Osteocyte (in vitro differentiated cells): ENCODE results near the gene HOPX. TPM values are rescaled to one million over a fixed set of nuclear protein-coding genes. Genes with fewer than 3 reads are reported as not detected.

ENCODE experiments used
- DNase-seq: peaks from one replicate; pipeline ENCODE4 v3.0.0; 2021; ENCODE audit warnings: mixed read lengths; ENCODE audit not compliant: unreplicated experiment; ENCODE audit errors: extremely low spot score
- H3K27ac Mint-ChIP-seq: one replicate; pipeline ENCODE4 v1.8.0; 2021; ENCODE audit warnings: mild to moderate bottlenecking, mixed read lengths; ENCODE audit not compliant: unreplicated experiment
- H3K27me3 Mint-ChIP-seq: one replicate; pipeline ENCODE4 v1.8.0; 2021; ENCODE audit warnings: mixed read lengths; ENCODE audit not compliant: unreplicated experiment
- H3K36me3 Mint-ChIP-seq: one replicate; pipeline ENCODE4 v1.8.0; 2021; ENCODE audit warnings: mixed read lengths; ENCODE audit not compliant: unreplicated experiment
- H3K4me1 Mint-ChIP-seq: one replicate; pipeline ENCODE4 v1.8.0; 2021; ENCODE audit warnings: mixed read lengths; ENCODE audit not compliant: unreplicated experiment
- H3K4me3 Mint-ChIP-seq: one replicate; pipeline ENCODE4 v1.8.0; 2021; ENCODE audit warnings: mild to moderate bottlenecking, moderate library complexity, mixed read lengths; ENCODE audit not compliant: unreplicated experiment
- H3K9me3 Mint-ChIP-seq: one replicate; pipeline ENCODE4 v1.8.0; 2021; ENCODE audit warnings: mixed read lengths; ENCODE audit not compliant: unreplicated experiment
- total RNA-seq: library from RNA; stranded (reverse); gene quantifications from 2 replicates; pipeline ENCODE4 v1.2.1, GENCODE V29; 2021
- TF ChIP-seq, protein P1 (sequence below): fragments of 200-600 bp; sonication (generic); IDR thresholded peaks from 2 replicates; pipeline ENCODE4 v1.5.0; 2021; ENCODE audit warnings: antibody characterized with exemption, mild to moderate bottlenecking, moderate library complexity

Gene HOPX
- total RNA-seq, 1 donor from 2014 or later, result 0.35 TPM

DNA sequence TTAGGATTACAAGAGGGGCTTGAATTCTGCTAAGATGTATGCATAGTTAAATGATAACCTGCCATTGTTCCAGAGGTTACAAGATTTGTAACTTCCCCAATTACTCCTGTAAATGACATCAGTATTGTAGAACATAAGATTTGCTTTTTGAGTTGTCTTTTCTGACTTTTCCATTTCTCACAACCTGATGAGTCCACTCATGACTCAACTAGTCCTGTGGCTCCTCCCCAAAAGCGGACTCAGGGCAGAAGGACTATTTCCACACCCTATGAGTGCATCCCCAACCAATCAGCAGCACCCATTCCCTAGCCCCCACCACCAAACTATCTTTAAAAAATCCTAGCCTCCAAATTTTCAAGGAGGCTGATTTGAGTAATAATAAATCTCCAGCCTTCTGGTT, 54.7 kb downstream of the HOPX start:
- TF ChIP-seq, protein P1, sequence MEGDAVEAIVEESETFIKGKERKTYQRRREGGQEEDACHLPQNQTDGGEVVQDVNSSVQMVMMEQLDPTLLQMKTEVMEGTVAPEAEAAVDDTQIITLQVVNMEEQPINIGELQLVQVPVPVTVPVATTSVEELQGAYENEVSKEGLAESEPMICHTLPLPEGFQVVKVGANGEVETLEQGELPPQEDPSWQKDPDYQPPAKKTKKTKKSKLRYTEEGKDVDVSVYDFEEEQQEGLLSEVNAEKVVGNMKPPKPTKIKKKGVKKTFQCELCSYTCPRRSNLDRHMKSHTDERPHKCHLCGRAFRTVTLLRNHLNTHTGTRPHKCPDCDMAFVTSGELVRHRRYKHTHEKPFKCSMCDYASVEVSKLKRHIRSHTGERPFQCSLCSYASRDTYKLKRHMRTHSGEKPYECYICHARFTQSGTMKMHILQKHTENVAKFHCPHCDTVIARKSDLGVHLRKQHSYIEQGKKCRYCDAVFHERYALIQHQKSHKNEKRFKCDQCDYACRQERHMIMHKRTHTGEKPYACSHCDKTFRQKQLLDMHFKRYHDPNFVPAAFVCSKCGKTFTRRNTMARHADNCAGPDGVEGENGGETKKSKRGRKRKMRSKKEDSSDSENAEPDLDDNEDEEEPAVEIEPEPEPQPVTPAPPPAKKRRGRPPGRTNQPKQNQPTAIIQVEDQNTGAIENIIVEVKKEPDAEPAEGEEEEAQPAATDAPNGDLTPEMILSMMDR, result no peak
- H3K4me1 Mint-ChIP-seq, result peaks cover 16% of the 10 kb centered on the region
- H3K27ac Mint-ChIP-seq, result no peak overlapping the region
- DNase-seq, result no peak
- no peak overlapping the region for H3K4me3 Mint-ChIP-seq
- peaks cover 4% of the 10 kb centered on the region for H3K27me3 Mint-ChIP-seq
- H3K36me3 Mint-ChIP-seq, result no peaks in the 10 kb centered on the region
- H3K9me3 Mint-ChIP-seq, result peaks cover 8% of the 10 kb centered on the region

DNA sequence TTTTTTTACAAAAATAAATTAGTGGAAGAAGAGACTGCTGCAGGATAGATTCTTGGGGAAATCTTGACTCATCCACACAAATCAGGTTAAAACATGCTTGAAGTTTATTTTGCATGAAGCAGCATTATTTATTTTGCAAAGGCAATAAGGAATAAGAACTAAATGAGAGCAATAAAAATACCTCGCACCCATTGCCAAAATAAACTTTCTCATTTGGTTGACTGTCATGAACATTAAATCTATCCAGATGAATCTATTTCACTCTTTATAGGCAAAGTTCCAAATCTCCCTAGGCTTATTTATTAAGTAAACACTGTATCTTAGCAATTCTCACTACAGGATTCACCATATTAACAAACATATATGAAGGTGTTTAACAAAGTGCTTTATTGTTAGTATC, 58.9 kb downstream of the HOPX start:
- peaks cover 10% of the 10 kb centered on the region for H3K4me1 Mint-ChIP-seq
- DNase-seq, result no peak
- TF ChIP-seq, protein P1, result no peak
- H3K27ac Mint-ChIP-seq, result no peak overlapping the region
- no peaks in the 10 kb centered on the region for H3K36me3 Mint-ChIP-seq
- peaks cover 8% of the 10 kb centered on the region for H3K9me3 Mint-ChIP-seq
- peaks cover 20% of the 10 kb centered on the region for H3K27me3 Mint-ChIP-seq
- no peak overlapping the region for H3K4me3 Mint-ChIP-seq

DNA sequence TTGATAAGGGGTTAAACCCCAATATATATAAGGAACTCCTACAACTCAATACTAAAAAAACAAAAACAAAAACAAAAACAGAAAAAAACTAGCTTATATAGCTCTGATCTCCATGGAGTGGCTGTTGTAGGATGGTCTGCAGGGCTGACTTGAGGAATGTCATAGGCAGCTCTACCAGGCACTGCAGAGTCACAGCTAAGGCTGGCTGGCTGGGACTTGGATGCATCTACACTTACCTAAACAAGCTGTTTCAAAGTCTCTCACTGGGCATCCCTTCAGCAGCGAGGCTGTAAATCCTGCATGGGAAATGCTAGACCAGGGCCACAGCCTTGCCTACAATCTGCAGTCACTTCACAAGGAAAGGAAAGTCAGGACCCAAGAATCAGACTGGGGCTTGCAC, 61.3 kb downstream of the HOPX start:
- H3K9me3 Mint-ChIP-seq, result peaks cover 3% of the 10 kb centered on the region
- DNase-seq, result no peak
- peaks cover 10% of the 10 kb centered on the region for H3K4me1 Mint-ChIP-seq
- peaks cover 30% of the 10 kb centered on the region for H3K27me3 Mint-ChIP-seq
- no peak overlapping the region for H3K4me3 Mint-ChIP-seq
- no peaks in the 10 kb centered on the region for H3K36me3 Mint-ChIP-seq
- no peak overlapping the region for H3K27ac Mint-ChIP-seq
- TF ChIP-seq, protein P1, result no peak

DNA sequence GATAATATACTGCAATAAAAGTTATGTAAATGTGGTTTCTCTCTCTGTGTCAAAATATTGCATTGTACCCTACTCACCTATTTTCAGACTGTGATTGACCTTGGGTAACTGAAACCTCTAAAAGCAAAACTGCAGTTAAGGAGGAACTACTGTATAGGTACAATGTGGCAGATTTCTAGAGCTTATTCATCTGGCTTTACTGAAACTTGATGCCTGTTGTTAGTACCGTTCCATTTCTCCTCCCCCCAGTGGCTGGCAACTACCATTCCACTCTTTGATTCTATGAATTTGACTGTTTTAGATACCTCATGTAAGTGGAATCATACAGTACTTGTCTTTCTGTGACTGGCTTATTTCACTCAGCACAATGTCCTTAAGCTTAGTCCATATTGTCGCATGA, 61.9 kb downstream of the HOPX start:
- H3K36me3 Mint-ChIP-seq, result no peaks in the 10 kb centered on the region

DNA sequence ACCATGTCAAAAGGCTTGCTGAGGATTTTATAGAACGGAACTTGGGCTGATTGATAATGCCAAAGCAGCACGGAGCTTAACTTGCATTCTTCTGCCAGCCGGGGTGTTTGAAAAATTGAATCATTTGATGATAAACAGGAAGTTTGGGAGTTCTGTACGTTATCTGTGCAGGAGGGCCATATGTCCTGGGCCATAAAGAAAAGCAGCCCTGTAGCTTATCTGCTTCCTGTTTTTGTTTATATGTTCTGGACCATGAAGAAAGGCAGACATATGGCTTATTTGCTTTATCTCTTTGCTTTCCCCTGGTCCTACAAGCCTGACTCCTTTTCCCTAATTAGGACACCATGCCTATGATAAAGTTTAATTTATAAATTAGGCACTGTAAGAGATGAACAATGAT, 62.4 kb downstream of the HOPX start:
- Mint-ChIP-seq H3K27me3 (peaks cover 31% of the 10 kb centered on the region), H3K9me3 (no peaks in the 10 kb centered on the region), H3K27ac (no peak overlapping the region), H3K4me1 (peaks cover 10% of the 10 kb centered on the region), H3K36me3 (no peaks in the 10 kb centered on the region), H3K4me3 (no peak overlapping the region)
- DNase-seq, result no peak
- TF ChIP-seq, protein P1, result no peak

More for the DNA sequence above, 61.9 kb downstream of the HOPX start:
- no peak overlapping the region for H3K27ac Mint-ChIP-seq
- TF ChIP-seq, protein P1, result peak; percentile 12
- DNase-seq, result no peak
- peaks cover 3% of the 10 kb centered on the region for H3K9me3 Mint-ChIP-seq
- peaks cover 30% of the 10 kb centered on the region for H3K27me3 Mint-ChIP-seq
- no peak overlapping the region for H3K4me3 Mint-ChIP-seq
- peaks cover 10% of the 10 kb centered on the region for H3K4me1 Mint-ChIP-seq
